ENCODE data around the gene FSTL4.
"Not testable (repeated sequence)": the region's sequence is repeated elsewhere in the genome, so short reads cannot be mapped to it uniquely, and the experiment has no call there.

The FSTL4 gene

GRCh38 chr5:133552925-133553525 lies 59.3 kb downstream of the FSTL4 start:
- H3K27ac Mint-ChIP-seq: no peak overlapping the region
- H3K36me3 Mint-ChIP-seq (ENCODE audit: low read depth): no peaks in the 10 kb centered on the region
- peaks cover 2% of the 10 kb centered on the region for H3K4me1 Mint-ChIP-seq (ENCODE audit: low read depth)
- peaks cover 45% of the 10 kb centered on the region for H3K27me3 Mint-ChIP-seq (ENCODE audit: low read depth)
- H3K4me3 Mint-ChIP-seq: no peak overlapping the region
- no peaks in the 10 kb centered on the region for H3K9me3 Mint-ChIP-seq

- Mint-ChIP-seq H3K27me3 (ENCODE audit: low read depth) (peaks cover 43% of the 10 kb centered on the region), H3K4me1 (ENCODE audit: low read depth) (no peaks in the 10 kb centered on the region), H3K36me3 (ENCODE audit: low read depth) (no peaks in the 10 kb centered on the region), H3K4me3 (no peak overlapping the region), H3K9me3 (no peaks in the 10 kb centered on the region), H3K27ac (no peak overlapping the region)
Measured at GRCh38 chr5:133546500-133546899, 65.8 kb downstream of the FSTL4 start.

- Mint-ChIP-seq H3K4me1 (ENCODE audit: low read depth) (no peaks in the 10 kb centered on the region), H3K27me3 (ENCODE audit: low read depth) (peaks cover 42% of the 10 kb centered on the region), H3K9me3 (no peaks in the 10 kb centered on the region), H3K27ac (no peak overlapping the region), H3K4me3 (no peak overlapping the region), H3K36me3 (ENCODE audit: low read depth) (no peaks in the 10 kb centered on the region)
Measured at GRCh38 chr5:133544346-133544745, 68.0 kb downstream of the FSTL4 start.

- Mint-ChIP-seq H3K27me3 (ENCODE audit: low read depth) (peaks cover 47% of the 10 kb centered on the region), H3K4me1 (ENCODE audit: low read depth) (no peaks in the 10 kb centered on the region), H3K27ac (no peak overlapping the region), H3K36me3 (ENCODE audit: low read depth) (no peaks in the 10 kb centered on the region), H3K9me3 (no peaks in the 10 kb centered on the region), H3K4me3 (no peak overlapping the region)
Measured at GRCh38 chr5:133539818-133540217, 72.5 kb downstream of the FSTL4 start.

- H3K4me3 Mint-ChIP-seq: no peak overlapping the region
- no peaks in the 10 kb centered on the region for H3K9me3 Mint-ChIP-seq
- H3K27ac Mint-ChIP-seq: no peak overlapping the region
- no peaks in the 10 kb centered on the region for H3K4me1 Mint-ChIP-seq (ENCODE audit: low read depth)
- H3K36me3 Mint-ChIP-seq (ENCODE audit: low read depth): no peaks in the 10 kb centered on the region
- peaks cover 45% of the 10 kb centered on the region for H3K27me3 Mint-ChIP-seq (ENCODE audit: low read depth)
Measured at GRCh38 chr5:133538718-133539117, 73.6 kb downstream of the FSTL4 start.

- H3K27ac Mint-ChIP-seq; H3K4me3 Mint-ChIP-seq; H3K4me1 Mint-ChIP-seq (ENCODE audit: low read depth); H3K9me3 Mint-ChIP-seq; H3K36me3 Mint-ChIP-seq (ENCODE audit: low read depth): not testable (repeated sequence)
- H3K27me3 Mint-ChIP-seq (ENCODE audit: low read depth): peaks cover 26% of the 10 kb centered on the region
Measured at GRCh38 chr5:133535241-133535929, 77.0 kb downstream of the FSTL4 start.

GRCh38 chr5:133534566-133534965 lies 77.8 kb downstream of the FSTL4 start:
- Mint-ChIP-seq H3K27ac (no peak overlapping the region), H3K9me3 (no peaks in the 10 kb centered on the region), H3K4me3 (no peak overlapping the region), H3K36me3 (ENCODE audit: low read depth) (no peaks in the 10 kb centered on the region), H3K27me3 (ENCODE audit: low read depth) (peaks cover 21% of the 10 kb centered on the region), H3K4me1 (ENCODE audit: low read depth) (no peaks in the 10 kb centered on the region)

- Mint-ChIP-seq H3K36me3 (ENCODE audit: low read depth) (no peaks in the 10 kb centered on the region), H3K4me1 (ENCODE audit: low read depth) (no peaks in the 10 kb centered on the region), H3K9me3 (no peaks in the 10 kb centered on the region), H3K27ac (no peak overlapping the region), H3K4me3 (no peak overlapping the region), H3K27me3 (ENCODE audit: low read depth) (peaks cover 15% of the 10 kb centered on the region)
Measured at GRCh38 chr5:133533541-133533940, 78.8 kb downstream of the FSTL4 start.

GRCh38 chr5:133531594-133531993 lies 80.7 kb downstream of the FSTL4 start:
- no peak overlapping the region for H3K4me3 Mint-ChIP-seq
- H3K36me3 Mint-ChIP-seq (ENCODE audit: low read depth): no peaks in the 10 kb centered on the region
- no peaks in the 10 kb centered on the region for H3K4me1 Mint-ChIP-seq (ENCODE audit: low read depth)
- no peaks in the 10 kb centered on the region for H3K9me3 Mint-ChIP-seq
- no peak overlapping the region for H3K27ac Mint-ChIP-seq
- peaks cover 9% of the 10 kb centered on the region for H3K27me3 Mint-ChIP-seq (ENCODE audit: low read depth)

- H3K27ac Mint-ChIP-seq: no peak overlapping the region
- H3K27me3 Mint-ChIP-seq (ENCODE audit: low read depth): peaks cover 7% of the 10 kb centered on the region
- no peaks in the 10 kb centered on the region for H3K4me1 Mint-ChIP-seq (ENCODE audit: low read depth)
- H3K9me3 Mint-ChIP-seq: no peaks in the 10 kb centered on the region
- no peaks in the 10 kb centered on the region for H3K36me3 Mint-ChIP-seq (ENCODE audit: low read depth)
- H3K4me3 Mint-ChIP-seq: no peak overlapping the region
Measured at GRCh38 chr5:133531178-133531577, 81.2 kb downstream of the FSTL4 start.

- H3K27ac Mint-ChIP-seq: no peak overlapping the region
- no peak overlapping the region for H3K4me3 Mint-ChIP-seq
- no peaks in the 10 kb centered on the region for H3K36me3 Mint-ChIP-seq (ENCODE audit: low read depth)
- no peaks in the 10 kb centered on the region for H3K4me1 Mint-ChIP-seq (ENCODE audit: low read depth)
- H3K9me3 Mint-ChIP-seq: no peaks in the 10 kb centered on the region
- H3K27me3 Mint-ChIP-seq (ENCODE audit: low read depth): peaks cover under 1% of the 10 kb centered on the region
Measured at GRCh38 chr5:133530270-133530669, 82.1 kb downstream of the FSTL4 start.

GRCh38 chr5:133528841-133529240 lies 83.5 kb downstream of the FSTL4 start:
- no peaks in the 10 kb centered on the region for H3K4me1 Mint-ChIP-seq (ENCODE audit: low read depth)
- no peak overlapping the region for H3K4me3 Mint-ChIP-seq
- no peak overlapping the region for H3K27ac Mint-ChIP-seq
- H3K27me3 Mint-ChIP-seq (ENCODE audit: low read depth): peaks cover 4% of the 10 kb centered on the region
- no peaks in the 10 kb centered on the region for H3K9me3 Mint-ChIP-seq
- H3K36me3 Mint-ChIP-seq (ENCODE audit: low read depth): no peaks in the 10 kb centered on the region

GRCh38 chr5:133527311-133527710 lies 85.0 kb downstream of the FSTL4 start:
- Mint-ChIP-seq H3K4me1 (ENCODE audit: low read depth) (no peaks in the 10 kb centered on the region), H3K4me3 (no peak overlapping the region), H3K9me3 (no peaks in the 10 kb centered on the region), H3K27ac (no peak overlapping the region), H3K27me3 (ENCODE audit: low read depth) (peaks cover 9% of the 10 kb centered on the region), H3K36me3 (ENCODE audit: low read depth) (no peaks in the 10 kb centered on the region)

- no peaks in the 10 kb centered on the region for H3K9me3 Mint-ChIP-seq
- peaks cover 13% of the 10 kb centered on the region for H3K27me3 Mint-ChIP-seq (ENCODE audit: low read depth)
- H3K4me3 Mint-ChIP-seq: no peak overlapping the region
- H3K36me3 Mint-ChIP-seq (ENCODE audit: low read depth): no peaks in the 10 kb centered on the region
- H3K4me1 Mint-ChIP-seq (ENCODE audit: low read depth): no peaks in the 10 kb centered on the region
- H3K27ac Mint-ChIP-seq: no peak overlapping the region
Measured at GRCh38 chr5:133526368-133526767, 86.0 kb downstream of the FSTL4 start.

- Mint-ChIP-seq H3K36me3 (ENCODE audit: low read depth) (no peaks in the 10 kb centered on the region), H3K27me3 (ENCODE audit: low read depth) (peaks cover 22% of the 10 kb centered on the region), H3K4me1 (ENCODE audit: low read depth) (no peaks in the 10 kb centered on the region), H3K27ac (no peak overlapping the region), H3K4me3 (no peak overlapping the region), H3K9me3 (no peaks in the 10 kb centered on the region)
Measured at GRCh38 chr5:133525126-133525525, 87.2 kb downstream of the FSTL4 start.

All from T-helper 1 cell treated with Interleukin-12 subunit alpha and Interleukin-12 subunit beta and Interleukin-4 antibody, amounts not matched to agents 30 μg/mL and 1 μg/mL, for 36 hours (primary cell).